ENCODE data around the gene CTBS.

- TF ChIP-seq CTCF (IDR thresholded peaks at IDR 0.05) (no peak), ZFX (IDR thresholded peaks at IDR 0.05; ENCODE audit: borderline replicate concordance) (no peak)
Measured at GRCh38 chr1:84597011-84597410, 22.8 kb upstream of the CTBS start.
